CD4-positive, alpha-beta T cell treated with Interleukin-4 for 4 hours (primary cell): ENCODE measurements around the gene RNF138.
"Not testable (repeated sequence)": the region's sequence is repeated elsewhere in the genome, so short reads cannot be mapped to it uniquely, and the experiment has no call there.

Experiments used
- DNase-seq: peaks from one replicate; pipeline ENCODE4 v3.0.0-alpha.2; 2020

Gene RNF138

GRCh38 chr18:32096946-32097345 is 5.3 kb downstream of the RNF138 start:
- peak; percentile 30 for DNase-seq

- no peak for DNase-seq
Observed at GRCh38 chr18:32104516-32104915, 12.8 kb downstream of the RNF138 start.

- DNase-seq, result no peak
Observed at GRCh38 chr18:32110005-32110404, 18.3 kb downstream of the RNF138 start.

GRCh38 chr18:32111706-32112105 is 20.0 kb downstream of the RNF138 start:
- no peak for DNase-seq

- DNase-seq, result no peak
Observed at GRCh38 chr18:32112826-32113225, 21.2 kb downstream of the RNF138 start.

GRCh38 chr18:32114293-32114942 is 22.7 kb downstream of the RNF138 start:
- no peak for DNase-seq

- no peak for DNase-seq
Observed at GRCh38 chr18:32122039-32122438, 30.4 kb downstream of the RNF138 start.

GRCh38 chr18:32126538-32126937 is 34.9 kb downstream of the RNF138 start:
- no peak for DNase-seq

- DNase-seq, result no peak
Observed at GRCh38 chr18:32135625-32136024, 44.0 kb downstream of the RNF138 start.

GRCh38 chr18:32138332-32138982 is 46.8 kb downstream of the RNF138 start:
- no peak for DNase-seq

GRCh38 chr18:32139835-32140283 is 48.2 kb downstream of the RNF138 start:
- no peak for DNase-seq

- no peak for DNase-seq
Observed at GRCh38 chr18:32148185-32148870, 56.7 kb downstream of the RNF138 start.

- no peak for DNase-seq
Observed at GRCh38 chr18:32152705-32153448, 61.2 kb downstream of the RNF138 start.

GRCh38 chr18:32156855-32157254 is 65.2 kb downstream of the RNF138 start:
- DNase-seq, result no peak

GRCh38 chr18:32157580-32157979 is 65.9 kb downstream of the RNF138 start:
- DNase-seq, result no peak

- DNase-seq, result peak; percentile 71
Observed at GRCh38 chr18:32158108-32158624, 66.5 kb downstream of the RNF138 start.

GRCh38 chr18:32158631-32159030 is 67.0 kb downstream of the RNF138 start:
- not testable (repeated sequence) for DNase-seq

- no peak for DNase-seq
Observed at GRCh38 chr18:32160547-32160946, 68.9 kb downstream of the RNF138 start.

- DNase-seq, result no peak
Observed at GRCh38 chr18:32167980-32168730, 76.5 kb downstream of the RNF138 start.

- DNase-seq, result no peak
Observed at GRCh38 chr18:32173654-32174053, 82.0 kb downstream of the RNF138 start.

GRCh38 chr18:32174719-32175118 is 83.0 kb downstream of the RNF138 start:
- no peak for DNase-seq

GRCh38 chr18:32175265-32175664 is 83.6 kb downstream of the RNF138 start:
- no peak for DNase-seq
